Measurements from ENCODE around the gene LRFN3.

DNA sequence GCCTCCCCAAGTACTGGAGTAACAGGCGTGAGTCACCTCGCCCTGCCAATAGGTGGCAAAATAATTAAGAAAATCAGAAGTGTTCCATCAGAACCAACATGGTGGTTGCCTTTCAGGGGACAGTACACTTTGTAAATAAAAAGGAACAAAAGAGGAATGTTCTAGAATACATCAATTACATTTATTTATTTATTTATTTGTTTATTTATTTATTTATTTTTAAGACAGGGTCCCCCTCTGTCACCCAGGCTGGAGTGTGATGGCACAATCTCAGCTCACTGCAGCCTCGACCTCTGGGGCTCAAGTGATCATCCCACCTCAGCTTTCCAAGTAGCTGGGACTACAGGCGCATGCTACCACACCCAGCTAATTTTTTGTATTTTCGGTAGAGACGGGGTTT is 15.2 kb upstream of the LRFN3 start:
- TF ChIP-seq, protein P1, sequence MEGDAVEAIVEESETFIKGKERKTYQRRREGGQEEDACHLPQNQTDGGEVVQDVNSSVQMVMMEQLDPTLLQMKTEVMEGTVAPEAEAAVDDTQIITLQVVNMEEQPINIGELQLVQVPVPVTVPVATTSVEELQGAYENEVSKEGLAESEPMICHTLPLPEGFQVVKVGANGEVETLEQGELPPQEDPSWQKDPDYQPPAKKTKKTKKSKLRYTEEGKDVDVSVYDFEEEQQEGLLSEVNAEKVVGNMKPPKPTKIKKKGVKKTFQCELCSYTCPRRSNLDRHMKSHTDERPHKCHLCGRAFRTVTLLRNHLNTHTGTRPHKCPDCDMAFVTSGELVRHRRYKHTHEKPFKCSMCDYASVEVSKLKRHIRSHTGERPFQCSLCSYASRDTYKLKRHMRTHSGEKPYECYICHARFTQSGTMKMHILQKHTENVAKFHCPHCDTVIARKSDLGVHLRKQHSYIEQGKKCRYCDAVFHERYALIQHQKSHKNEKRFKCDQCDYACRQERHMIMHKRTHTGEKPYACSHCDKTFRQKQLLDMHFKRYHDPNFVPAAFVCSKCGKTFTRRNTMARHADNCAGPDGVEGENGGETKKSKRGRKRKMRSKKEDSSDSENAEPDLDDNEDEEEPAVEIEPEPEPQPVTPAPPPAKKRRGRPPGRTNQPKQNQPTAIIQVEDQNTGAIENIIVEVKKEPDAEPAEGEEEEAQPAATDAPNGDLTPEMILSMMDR (IDR thresholded peaks at IDR 0.05 in 8 of 11, conservative IDR thresholded peaks at IDR 0.05 in 3 of 11) = no peak
- TF ChIP-seq POLR2A (IDR thresholded peaks at IDR 0.05) = no peak
- TF ChIP-seq POLR2AphosphoS5 (IDR thresholded peaks at IDR 0.05) = no peak
